Measurements from ENCODE around the gene CCL22. TPM values are rescaled to one million over a fixed set of nuclear protein-coding genes. Genes with fewer than 3 reads are reported as not detected.

The CCL22 gene
- total and polyA plus RNA-seq, 2 donors (not counting 3 experiments of a cell fraction or from before 2014, with no cell fraction given): not detected

DNA sequence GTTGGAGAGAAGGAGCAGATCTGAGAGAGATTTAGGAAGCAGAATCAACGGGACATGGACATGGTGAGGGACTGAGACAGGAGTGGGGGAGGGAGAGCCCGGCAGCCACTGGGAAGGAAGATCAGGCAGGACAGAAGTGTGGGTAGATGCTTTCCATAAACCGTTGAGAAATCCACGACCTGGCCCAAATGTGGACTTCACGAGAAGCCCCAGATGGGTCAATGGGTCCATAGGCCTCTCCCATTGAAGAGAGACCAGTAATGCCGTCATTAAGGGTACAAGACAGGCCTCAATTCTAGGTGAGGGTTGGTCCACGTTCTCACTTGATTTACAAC lies 530 bp upstream of the CCL22 start:
- no peaks in the 10 kb centered on the region for H3K9me1 ChIP-seq (replicated peaks; ENCODE audit: control insufficient read depth, extremely low read depth, insufficient read depth, low read length)
- CTCF ChIA-PET: interaction anchor here (0.5 kb wide), 1 partner anchor 449 kb away, joined by 3 read pairs; no protein-coding TSS in a partner anchor
- H3K4me3 ChIP-seq (replicated peaks in 1 of 3; ENCODE audit: insufficient read depth in 1 of 3, low read depth in 1 of 3, low read length in 3 of 3): no peak overlapping the region
- no peak overlapping the region for H3K4me2 ChIP-seq (ENCODE audit: insufficient read depth, low read length)
- no peak overlapping the region for H3K9ac ChIP-seq (replicated peaks; ENCODE audit: extremely low read depth, insufficient read depth, low read length)
- dilution Hi-C loops (cut with MboI; ENCODE audit: extremely low pct_ligation_motif_present, low sequenced_read_pairs) (no loop called here), intact Hi-C loops (cut with micrococcal nuclease) (no loop called here)
- DNase-seq (ENCODE audit: low read depth, low spot score) (no peak), FAIRE-seq (no peak)
- H3K9me3 ChIP-seq (replicated peaks; ENCODE audit: control insufficient read depth, insufficient read depth, low read length): no peaks in the 10 kb centered on the region
- BruUV-seq (replicated peaks): no TSS peak
- POLR2A ChIA-PET: no interaction called here
- no peaks in the 10 kb centered on the region for H4K20me1 ChIP-seq (replicated peaks; ENCODE audit: control insufficient read depth, extremely low read depth, insufficient read depth, low read length)
- no peaks in the 10 kb centered on the region for H3K36me3 ChIP-seq (ENCODE audit: control insufficient read depth in 2 of 2, extremely low read depth in 1 of 2, insufficient read depth in 2 of 2, low read length in 2 of 2)
- H3K79me2 ChIP-seq (ENCODE audit: control insufficient read depth, insufficient read depth, low read length): no peaks in the 10 kb centered on the region
- no peak overlapping the region for H3K27ac ChIP-seq (ENCODE audit: insufficient read depth, low read depth, low read length)
- peaks cover 0 to 1% of the 10 kb centered on the region in 2 experiments for H3K27me3 ChIP-seq (ENCODE audit: control insufficient read depth in 2 of 2, insufficient read depth in 2 of 2, low read length in 2 of 2)
- no peaks in the 10 kb centered on the region for H3K4me1 ChIP-seq (ENCODE audit: control insufficient read depth, extremely low read depth, insufficient read depth, low read length)
- H2AFZ ChIP-seq (ENCODE audit: low read depth, low read length): no peak overlapping the region
- TF ChIP-seq POLR2A (IDR thresholded peaks at IDR 0.05; ENCODE audit: low read depth, low read length): no peak

DNA sequence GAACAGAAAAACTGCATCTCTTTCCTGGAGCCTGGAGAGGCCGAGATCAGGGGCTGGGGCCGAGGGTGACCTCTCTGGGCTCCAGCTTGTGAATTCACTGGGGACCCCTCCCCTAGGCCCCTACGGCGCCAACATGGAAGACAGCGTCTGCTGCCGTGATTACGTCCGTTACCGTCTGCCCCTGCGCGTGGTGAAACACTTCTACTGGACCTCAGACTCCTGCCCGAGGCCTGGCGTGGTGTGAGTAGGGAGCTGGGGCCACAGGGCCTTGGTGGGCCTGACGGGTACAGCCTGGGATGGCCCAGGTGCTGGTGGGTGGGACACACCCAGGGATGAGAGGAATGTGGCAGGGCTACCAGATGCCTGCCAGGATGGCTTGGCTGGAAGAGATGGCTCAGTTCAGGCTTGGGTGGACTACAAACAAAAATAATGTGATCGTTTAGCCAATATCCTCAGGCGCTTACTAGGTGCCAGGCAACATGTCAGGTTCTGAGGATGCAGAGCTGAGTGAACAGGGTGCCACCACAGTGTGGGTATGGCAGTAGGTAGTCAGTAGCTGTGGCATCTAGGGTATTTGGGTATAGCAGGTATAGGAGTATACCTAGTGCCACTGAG lies 1.8 kb downstream of the CCL22 start:
- no peak for TF ChIP-seq GATA2 (IDR thresholded peaks at IDR 0.05; ENCODE audit: insufficient read depth, insufficient read length, low read depth, low read length)
- no peak for TF ChIP-seq FOS (IDR thresholded peaks at IDR 0.05; ENCODE audit: borderline replicate concordance, insufficient read depth, low read length)
- TF ChIP-seq POLR2AphosphoS5 (IDR thresholded peaks at IDR 0.05; ENCODE audit: insufficient read depth, low read depth, low read length): no peak
- no peak for TF ChIP-seq EZH2 (IDR thresholded peaks at IDR 0.05; ENCODE audit: borderline replicate concordance, low read depth, low read length, severe bottlenecking)
- no peak for TF ChIP-seq POLR2A (IDR thresholded peaks at IDR 0.05; ENCODE audit: low read depth, low read length)
- dilution Hi-C loops (cut with MboI; ENCODE audit: extremely low pct_ligation_motif_present, low sequenced_read_pairs) (no loop called here), intact Hi-C loops (cut with micrococcal nuclease) (no loop called here)
- CTCF ChIA-PET: interaction anchor here (0.8 to 2.5 kb wide), 2 partner anchors 11 to 56 kb away, joined by 3 to 7 read pairs; partner anchors contain the start of gene CX3CL1
- POLR2A ChIA-PET: no interaction called here
- FAIRE-seq (no peak), DNase-seq (ENCODE audit: low read depth, low spot score) (no peak)
- no peak overlapping the region for H3K4me3 ChIP-seq (replicated peaks in 1 of 3; ENCODE audit: insufficient read depth in 1 of 3, low read depth in 1 of 3, low read length in 3 of 3)
- no peak overlapping the region for H2AFZ ChIP-seq (ENCODE audit: low read depth, low read length)
- no peak overlapping the region for H3K4me2 ChIP-seq (ENCODE audit: insufficient read depth, low read length)
- H3K79me2 ChIP-seq (ENCODE audit: control insufficient read depth, insufficient read depth, low read length): no peaks in the 10 kb centered on the region
- H3K9me3 ChIP-seq (replicated peaks; ENCODE audit: control insufficient read depth, insufficient read depth, low read length): no peaks in the 10 kb centered on the region
- H3K9ac ChIP-seq (replicated peaks; ENCODE audit: extremely low read depth, insufficient read depth, low read length): no peak overlapping the region
- H3K27ac ChIP-seq (ENCODE audit: insufficient read depth, low read depth, low read length): no peak overlapping the region
- H3K27me3 ChIP-seq (ENCODE audit: control insufficient read depth in 2 of 2, insufficient read depth in 2 of 2, low read length in 2 of 2): peaks cover 0 to 1% of the 10 kb centered on the region in 2 experiments
- BruUV-seq (replicated peaks): no TSS peak
- no peaks in the 10 kb centered on the region for H3K9me1 ChIP-seq (replicated peaks; ENCODE audit: control insufficient read depth, extremely low read depth, insufficient read depth, low read length)
- no peaks in the 10 kb centered on the region for H3K36me3 ChIP-seq (ENCODE audit: control insufficient read depth in 2 of 2, extremely low read depth in 1 of 2, insufficient read depth in 2 of 2, low read length in 2 of 2)
- H4K20me1 ChIP-seq (replicated peaks; ENCODE audit: control insufficient read depth, extremely low read depth, insufficient read depth, low read length): no peaks in the 10 kb centered on the region
- H3K4me1 ChIP-seq (ENCODE audit: control insufficient read depth, extremely low read depth, insufficient read depth, low read length): no peaks in the 10 kb centered on the region
